ENCODE measurements around the gene SPTBN4.
A peak's percentile ranks its signal among the peaks of the same experiment; 100 is the strongest.
"Not testable (repeated sequence)": the region's sequence is repeated elsewhere in the genome, so short reads cannot be mapped to it uniquely, and the experiment has no call there.

SPTBN4 gene

DNA sequence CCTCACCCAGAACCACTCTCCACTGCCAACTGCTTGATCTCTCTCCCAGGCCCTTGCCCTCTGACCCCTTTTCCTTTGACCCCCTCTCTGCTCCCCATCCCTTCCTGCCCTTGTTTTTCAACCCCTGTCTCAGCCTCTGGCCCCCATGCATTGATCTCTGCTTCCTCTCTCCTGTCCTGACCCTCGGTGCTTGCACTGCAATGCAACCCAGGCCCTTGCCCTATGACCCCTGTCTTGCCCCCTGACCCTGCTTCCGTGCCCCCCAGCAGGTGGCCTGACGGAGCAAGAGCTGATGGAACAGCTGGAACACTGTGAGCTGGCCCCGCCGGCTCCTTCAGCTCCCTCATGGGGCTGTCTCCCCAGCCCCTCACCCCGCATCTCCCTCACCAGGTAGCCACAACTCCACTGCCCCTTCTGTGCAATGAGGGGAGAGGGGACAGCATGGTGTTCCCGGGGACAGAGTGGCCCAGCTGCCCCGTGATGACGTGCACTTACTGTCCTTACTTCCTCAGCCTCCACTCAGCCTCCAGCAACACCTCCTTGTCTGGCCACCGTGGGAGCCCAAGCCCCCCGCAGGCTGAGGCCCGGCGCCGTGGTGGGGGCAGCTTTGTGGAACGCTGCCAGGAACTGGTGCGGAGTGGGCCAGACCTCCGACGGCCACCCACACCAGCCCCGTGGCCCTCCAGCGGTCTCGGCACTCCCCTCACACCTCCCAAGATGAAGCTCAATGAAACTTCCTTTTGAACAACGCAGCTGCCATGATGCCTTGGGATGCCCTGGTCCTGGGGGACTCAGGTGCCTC, 123.9 kb downstream of the SPTBN4 start:
- no peak for DNase-seq

DNA sequence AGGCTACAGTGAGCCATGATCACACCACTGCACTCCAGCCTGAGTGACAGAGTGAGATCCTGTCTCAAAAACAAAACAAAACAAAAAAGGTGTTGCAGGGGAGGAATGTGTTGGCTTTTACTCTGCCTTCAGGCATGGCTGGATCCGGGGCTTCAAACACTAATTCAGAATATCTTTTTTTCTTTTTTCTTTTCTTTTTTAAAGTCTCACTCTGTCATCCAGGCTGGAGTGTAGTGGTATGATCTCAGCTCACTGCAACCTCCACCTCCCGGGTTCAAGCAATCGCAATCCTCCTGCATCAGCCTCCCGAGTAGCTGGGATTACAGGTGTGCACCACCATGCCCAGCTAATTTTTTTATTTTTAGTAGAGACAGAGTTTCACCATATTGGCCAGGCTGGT, 124.9 kb downstream of the SPTBN4 start:
- DNase-seq = not testable (repeated sequence)

DNA sequence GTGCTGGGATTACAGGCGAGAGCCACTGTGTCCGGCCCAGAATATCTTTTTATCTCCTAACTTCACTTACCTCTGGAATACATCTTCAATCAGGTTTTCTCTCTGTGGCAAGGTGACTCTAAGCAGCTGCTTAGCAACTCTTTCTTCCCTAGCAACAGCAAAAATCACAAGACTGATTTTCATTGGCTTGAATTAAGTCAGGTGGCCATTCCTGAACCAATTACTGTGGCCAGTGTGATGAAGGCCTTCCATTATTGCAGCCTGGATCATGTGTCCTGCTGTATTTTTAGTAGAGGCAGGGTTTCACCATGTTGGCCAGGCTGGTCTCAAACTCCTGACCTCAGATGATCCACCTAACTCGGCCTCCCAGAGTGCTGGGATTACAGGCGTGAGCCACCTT, 125.4 kb downstream of the SPTBN4 start:
- peak; percentile 94 for DNase-seq

DNA sequence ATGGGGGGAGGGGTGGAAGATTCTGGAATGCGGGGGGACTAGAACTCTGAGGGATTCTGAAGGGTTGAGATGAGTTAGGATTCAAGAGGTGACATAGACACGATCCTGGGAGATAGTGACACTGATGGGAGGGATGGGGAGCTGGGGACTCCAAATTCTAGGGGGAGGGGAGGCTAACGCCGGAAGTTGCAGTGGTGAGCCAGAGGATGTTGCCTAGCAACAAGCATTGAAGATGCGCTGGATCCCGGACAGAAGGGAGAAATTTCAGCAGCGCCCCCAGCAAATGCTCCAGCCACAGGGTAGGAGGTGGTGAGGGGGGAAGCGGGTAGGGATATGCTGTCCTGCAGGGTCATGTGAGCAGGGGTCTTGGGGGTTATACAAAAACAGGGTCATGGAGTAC, 127.5 kb downstream of the SPTBN4 start:
- peak; percentile 80 for DNase-seq

DNA sequence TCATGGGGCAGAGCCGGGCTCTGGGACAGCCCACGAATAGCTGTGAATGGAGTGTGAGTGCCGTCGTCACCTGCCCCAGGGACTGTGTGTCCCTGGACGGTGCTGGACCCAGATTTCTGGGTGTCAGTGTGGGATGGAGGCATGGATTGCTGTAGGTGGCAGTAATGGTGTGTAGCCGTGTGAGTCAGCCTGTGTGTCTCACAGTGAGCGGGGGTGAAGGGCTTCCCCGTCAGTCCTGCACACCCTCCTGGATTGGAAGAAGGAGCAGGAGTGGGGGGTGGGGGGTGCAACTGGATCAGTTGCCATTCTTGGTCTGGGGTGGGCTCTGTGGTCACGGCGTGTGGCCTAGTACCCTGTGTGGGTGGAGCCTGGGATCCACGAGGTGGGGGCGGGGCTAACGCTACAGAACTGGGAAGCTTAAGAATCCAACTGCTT, 127.9 kb downstream of the SPTBN4 start:
- peak; percentile 65 for DNase-seq

DNA sequence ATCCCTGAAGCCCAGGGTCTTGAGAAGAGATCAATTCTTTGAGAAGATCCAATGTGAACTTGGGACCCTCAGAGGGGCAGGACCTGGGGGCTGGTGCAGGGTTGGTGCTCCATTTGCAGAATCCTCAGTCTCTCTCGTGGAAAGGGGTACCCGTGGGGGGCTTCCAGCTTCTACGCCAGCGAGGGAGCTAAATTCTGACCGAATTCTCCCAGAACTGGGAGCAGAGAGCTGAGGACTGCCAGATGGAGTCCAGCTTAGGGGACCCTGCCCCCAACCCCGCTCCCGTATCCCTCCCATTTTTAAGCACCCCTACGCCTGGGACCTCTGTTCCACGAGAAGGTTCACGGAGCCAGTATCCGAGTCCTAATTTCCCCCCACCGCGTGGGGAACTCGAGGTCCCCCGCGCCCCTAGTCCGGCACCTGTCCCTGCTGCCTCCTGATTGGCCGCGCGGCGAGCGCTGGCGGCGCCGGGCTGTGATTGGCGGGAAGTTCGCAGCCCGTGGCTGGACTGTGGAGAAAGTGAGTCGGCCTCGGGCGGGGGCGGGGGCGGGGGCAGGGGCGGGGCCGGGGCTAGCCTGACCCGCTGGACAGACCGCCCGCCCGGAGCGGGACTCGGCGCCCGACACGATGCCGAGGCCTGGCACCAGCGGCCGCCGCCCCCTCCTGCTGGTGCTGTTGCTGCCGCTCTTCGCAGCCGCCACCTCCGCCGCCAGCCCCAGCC, 130.0 kb downstream of the SPTBN4 start:
- peak; percentile 87 for DNase-seq

DNA sequence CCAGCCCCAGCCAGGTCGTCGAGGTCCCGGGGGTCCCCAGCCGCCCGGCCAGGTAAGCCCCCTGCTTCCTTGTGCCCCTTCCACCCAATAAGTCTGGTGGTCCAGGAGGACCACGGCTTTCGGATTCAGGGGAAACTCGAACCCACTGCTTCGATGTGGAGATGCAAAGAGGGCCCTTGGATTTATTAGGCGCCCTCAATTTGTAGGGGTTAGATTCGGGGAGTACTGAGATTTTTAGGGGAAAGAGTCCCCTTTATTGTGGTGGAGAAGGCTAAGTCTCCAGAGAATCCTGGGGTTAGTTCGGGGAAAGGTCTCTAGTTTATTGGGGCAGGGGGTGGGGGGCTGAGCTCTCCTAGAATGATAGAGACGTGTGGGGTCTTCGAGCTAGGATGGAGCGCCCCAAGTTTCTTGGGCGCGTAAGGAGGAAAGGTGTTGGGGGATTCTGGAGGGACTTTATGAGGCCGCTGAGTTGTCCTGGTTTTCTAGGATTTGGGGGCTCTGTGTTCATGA, 130.6 kb downstream of the SPTBN4 start:
- DNase-seq = no peak

DNA sequence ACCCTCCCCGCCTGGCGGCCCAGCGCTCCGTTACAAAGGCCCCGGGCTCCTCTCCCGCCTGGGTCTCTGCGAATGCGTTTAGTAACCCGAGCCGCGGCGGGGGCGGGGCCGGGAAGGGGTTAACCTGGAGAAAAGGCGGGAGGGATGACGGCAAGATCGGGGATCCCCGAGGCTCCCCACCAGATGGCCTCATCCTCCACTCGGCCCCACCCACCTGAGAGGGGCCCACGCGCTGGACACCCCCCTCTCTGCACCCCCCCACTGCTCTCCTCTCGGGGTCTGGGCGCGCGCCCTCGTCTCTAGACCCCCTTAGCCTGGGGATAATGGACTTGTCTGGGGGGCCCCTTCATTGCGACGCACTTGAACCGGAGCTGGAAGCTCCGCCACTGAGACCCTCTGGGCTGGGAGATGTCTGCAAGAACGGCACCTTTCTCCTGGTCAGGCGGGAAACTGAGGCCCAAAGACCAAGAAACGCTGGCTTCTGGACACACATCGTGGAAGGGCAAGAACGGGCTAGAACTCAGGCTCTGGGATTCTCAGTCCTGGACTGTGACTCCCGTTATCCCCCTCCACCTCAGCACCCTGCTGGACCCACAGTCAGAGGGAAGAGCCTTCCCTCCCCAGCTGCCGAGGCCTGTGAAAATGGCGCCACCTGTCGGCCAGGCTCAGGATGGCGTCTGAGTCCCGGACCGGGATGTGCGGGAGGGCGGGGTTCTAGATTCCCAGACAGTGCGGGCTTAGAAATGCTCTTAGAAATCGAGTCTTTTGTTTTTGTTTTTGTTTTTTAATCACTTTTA, 131.5 kb downstream of the SPTBN4 start:
- peak; percentile 94 for DNase-seq

DNA sequence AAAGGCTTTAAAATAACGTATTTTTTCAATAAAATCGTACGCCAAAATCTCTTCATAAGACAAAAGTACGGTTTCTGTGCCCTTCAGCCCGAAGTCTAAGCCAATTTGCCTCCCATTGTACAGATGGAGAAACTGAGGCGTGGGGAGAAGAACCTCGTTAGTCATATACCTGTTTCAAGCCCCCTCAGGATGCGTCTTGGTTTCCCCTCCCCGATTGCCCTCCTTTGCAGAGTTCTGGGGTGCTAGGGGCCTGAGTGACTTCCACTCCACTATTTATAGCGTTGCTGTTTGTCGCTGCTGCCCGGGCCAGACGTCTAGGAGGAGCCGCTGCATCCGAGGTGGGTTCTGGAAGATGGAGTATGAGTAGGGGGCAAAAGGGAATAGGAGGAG, 132.1 kb downstream of the SPTBN4 start:
- peak; percentile 53 for DNase-seq

DNA sequence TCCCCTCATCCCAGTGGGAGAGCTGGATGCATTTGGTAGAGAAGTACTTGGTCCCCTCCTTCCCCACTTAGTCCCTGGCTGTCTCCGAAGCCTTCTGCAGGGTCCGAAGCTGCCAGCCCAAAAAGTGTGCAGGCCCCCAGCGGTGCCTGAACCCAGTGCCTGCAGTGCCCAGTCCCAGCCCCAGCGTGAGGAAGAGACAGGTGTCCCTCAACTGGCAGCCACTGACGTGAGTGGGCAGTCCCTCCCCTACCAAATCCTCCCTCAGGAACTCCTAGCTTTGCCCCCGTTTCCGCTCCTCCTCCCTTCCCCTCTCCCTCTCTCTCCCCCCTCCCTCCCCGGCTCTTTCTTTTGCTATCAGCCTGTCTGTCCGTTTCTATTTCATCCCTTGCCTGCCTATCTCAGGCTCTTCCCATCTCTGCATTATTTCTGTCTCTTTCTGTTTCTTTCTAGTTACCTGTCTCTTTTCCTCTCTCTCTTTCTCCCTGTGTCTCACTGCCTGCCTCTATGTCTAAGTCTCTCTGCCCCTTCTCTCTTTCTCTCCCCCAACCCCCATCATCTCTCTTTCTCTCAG, 132.6 kb downstream of the SPTBN4 start:
- peak; percentile 76 for DNase-seq

DNA sequence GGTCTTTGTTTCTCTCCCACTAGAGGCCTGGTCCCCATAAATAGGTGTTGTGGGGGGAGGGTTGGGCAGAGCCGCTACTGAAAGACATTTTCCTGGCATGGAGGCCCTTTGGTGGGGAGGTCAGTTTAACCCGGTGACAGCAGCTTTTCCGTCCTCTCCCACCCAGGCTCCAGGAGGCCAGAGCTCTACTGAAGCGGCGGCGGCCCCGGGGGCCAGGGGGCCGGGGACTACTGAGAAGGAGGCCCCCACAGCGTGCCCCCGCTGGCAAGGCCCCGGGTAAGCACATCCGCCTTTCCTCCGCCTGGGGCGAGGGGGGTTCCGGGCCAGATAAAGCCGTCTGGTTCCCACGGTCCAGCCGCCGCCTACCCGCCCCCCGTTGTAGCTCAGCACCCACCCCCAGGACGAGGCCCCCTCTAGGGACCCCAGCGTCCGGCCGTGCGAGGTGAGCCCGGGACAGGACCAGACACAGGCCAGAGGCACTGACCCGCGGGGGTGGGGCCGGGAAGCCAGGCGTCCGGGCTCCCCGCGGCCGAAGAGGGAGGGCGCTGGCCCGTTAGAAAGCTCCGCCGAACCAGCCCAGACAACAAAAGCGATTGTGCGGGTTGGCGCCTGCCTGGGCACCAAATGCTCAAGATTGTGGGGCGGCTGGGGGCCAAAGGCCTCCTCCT, 133.2 kb downstream of the SPTBN4 start:
- DNase-seq = peak; percentile 56

DNA sequence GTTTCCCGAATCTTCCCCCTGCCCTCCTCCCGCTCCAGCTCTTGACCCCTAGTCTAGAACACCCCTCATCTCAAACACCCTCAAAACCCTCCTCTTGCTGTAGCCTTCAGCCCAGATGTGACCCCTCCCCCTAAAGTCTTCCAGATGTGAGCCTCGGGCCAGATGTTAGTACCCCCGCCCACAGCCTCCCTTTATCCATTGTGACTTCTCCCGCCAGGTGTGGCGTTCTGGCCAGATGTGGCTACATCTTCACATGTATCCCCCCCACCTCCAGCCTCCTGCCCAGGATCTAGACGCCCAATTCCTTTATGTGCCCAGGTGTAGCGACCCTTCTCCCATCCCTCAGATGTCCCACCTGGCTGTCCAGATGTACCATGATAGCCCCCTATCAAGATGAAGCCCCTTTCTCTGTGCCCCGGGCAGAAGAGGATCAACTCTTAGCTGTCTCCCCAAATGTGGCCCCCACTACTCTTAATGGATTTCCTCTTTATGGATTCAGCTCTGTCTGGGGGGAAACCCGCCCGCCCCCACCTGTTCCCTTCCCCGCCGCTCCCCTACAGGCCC, 133.9 kb downstream of the SPTBN4 start:
- DNase-seq = peak; percentile 37

DNA sequence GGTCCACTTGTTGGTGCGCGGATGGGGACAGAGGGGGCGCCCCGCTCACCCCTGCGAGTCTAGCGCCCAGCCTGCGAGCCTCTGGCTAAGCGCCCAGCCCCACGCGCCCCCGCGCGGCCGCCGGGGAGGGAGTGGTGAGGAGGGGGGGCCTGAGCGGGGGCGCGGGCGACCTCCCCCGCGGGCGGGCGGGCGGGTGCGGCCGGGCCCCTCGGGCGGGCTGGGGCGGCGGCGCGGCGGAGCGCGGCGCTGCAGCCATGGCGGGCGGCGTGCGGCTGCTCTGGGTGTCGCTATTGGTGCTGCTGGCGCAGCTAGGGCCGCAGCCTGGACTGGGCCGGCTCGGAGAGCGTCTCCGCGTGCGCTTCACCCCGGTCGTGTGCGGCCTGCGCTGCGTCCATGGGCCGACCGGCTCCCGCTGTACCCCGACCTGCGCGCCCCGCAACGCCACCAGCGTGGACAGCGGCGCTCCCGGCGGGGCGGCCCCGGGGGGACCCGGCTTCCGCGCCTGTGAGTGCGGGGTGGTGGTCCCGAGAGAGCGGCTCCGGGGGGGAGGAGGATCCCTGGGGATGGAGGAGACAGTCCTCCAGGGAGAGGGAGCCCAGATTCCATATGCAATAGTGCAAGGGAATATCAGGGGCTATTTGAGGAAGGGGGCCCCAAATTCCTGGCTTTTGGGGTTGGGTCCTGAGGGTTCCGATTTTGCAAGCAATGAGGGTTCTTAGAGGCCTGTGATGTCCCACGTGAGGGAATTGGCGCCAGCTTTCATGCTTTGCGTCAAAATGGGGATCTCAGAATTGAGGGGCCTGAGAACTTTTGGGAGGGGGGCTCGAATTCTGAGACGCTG, 134.6 kb downstream of the SPTBN4 start, which contains the start of gene LTBP4:
TSS of gene LTBP4 (plus strand) at position 236 of the 841 bp plus-strand sequence. CDS start at position 255, 19 bp downstream.
- DNase-seq = peak; percentile 82

DNA sequence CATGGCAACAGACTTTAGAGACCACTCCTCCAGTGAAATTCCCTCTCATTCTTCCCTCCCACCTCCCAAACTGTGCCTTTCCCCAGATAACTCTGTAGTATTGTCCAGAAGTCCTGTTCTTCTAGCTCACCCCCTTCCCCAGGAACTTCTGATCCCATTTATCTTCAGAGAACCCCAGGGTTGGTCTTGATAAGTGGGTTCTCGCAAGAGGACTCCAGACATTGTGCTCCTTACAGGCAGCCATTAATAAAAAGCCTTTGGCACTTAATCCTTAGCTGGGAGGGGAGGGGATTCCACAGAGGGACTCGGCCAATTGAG, 136.2 kb downstream of the SPTBN4 start:
- DNase-seq = no peak

DNA sequence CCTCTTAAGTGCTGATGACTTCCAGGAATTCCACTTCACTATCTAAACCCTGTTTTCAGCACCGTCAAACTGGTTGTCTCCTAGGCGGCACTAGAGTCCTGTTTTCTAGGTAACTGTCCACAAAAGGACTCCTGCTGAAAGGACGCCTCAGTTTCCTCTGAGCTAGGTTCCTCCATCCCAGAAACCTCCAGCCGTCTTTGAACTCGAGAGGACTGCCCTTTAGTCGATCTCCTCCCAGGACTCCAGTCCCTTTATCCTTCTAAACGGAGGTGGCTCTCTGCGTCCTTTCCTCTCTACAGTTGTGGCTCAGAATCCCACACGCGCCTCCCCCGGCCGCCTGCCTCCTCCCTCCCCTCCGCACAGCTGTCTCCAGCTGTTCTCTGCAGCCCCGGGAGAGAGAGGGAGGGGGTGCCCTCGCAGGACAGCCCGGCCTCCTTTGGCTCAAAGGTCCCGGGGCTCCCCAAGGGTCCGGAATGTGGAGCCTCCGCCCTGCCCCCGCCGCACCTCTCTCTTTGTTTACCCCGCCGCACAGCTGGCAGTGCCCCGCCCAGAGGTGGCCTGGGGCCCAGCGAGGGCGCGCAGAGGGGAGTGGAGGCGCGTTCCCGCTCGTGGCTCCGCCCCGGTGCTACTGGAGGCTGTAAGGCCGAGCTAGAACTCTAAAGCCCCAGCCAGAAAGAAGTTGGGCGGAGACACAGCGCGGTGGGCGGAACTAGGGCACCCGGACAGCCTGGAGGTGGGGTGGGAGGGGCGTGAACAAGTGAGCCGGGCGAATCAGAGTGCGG, 136.8 kb downstream of the SPTBN4 start:
- peak; percentile 100 for DNase-seq

DNA sequence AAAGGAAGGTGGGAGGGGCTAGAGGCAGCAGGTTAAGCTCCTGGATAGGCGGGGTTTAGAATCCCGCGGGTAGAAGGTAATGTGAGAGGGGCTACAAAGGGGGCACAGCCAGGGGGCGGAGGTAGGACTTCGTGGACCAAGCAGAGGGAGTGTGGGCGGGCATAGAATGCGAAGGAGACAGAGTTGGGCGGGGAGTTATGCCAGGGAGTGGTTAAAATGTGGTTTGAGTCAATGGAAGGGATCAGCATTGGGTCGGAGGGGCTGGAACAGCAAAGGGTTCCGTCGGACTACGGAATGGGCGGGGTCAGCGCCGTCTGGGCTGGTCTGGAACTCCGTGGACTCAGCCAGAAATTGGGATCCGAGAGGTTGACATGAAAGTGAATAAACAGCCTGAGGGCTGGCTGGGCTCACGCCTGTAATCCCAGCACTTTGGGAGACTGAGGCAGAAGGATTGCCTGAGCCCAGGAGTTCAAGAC, 137.4 kb downstream of the SPTBN4 start:
- no peak for DNase-seq

DNA sequence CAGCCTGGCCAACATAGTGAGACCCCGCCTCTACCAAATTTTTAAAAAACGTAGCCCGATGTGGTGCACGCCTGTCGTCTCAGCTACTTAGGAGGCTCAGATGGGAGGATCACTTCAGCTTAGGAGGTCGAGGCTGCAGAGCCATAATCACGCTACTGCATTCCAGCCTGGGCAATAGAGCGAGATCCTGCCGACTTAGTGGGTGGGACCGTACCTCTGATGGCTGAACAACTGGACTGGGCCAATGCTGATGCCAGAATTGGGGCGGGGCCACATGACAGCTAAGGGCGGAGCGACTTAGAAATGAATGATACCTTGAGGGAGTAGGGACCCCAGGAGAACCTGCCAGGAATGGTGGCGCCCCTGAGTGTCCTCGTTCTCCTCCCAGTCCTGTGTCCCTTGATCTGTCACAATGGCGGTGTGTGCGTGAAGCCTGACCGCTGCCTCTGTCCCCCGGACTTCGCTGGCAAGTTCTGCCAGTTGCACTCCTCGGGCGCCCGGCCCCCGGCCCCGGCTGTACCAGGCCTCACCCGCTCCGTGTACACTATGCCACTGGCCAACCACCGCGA, 137.9 kb downstream of the SPTBN4 start:
- DNase-seq = peak; percentile 84

DNA sequence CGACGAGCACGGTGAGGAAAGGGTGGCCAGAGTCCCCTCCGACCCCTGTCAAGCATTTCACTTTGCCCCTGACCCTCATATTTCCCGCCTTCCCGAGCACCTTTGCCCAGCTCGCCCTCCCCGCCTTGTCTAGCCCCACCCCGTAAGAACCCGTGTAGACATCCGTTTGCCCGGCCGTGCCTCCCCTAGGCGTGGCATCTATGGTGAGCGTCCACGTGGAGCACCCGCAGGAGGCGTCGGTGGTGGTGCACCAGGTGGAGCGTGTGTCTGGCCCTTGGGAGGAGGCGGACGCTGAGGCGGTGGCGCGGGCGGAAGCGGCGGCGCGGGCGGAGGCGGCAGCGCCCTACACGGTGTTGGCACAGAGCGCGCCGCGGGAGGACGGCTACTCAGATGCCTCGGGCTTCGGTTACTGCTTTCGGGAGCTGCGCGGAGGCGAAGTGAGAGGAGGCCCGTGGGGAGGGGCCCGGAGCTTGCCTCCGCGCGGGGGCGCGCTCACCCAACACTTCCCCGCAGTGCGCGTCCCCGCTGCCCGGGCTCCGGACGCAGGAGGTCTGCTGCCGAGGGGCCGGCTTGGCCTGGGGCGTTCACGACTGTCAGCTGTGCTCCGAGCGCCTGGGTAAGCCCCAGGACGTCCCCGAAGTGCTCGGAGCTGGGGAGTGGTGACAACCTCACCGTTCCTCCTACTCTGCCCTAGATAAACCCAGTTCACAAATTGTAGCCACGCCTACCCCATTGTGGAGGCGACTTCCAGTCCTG, 138.6 kb downstream of the SPTBN4 start:
- DNase-seq = peak; percentile 99

All from DMS53 (cell line).